HG02588 (cell line): ENCODE measurements around the gene SLC13A3.
"Not testable (repeated sequence)": the region's sequence is repeated elsewhere in the genome, so short reads cannot be mapped to it uniquely, and the experiment has no call there.

Source experiments
- ATAC-seq: cut with Tn5 transposase; IDR thresholded peaks from one replicate; pipeline ENCODE4 v1.9.1; 2021; ENCODE audit warnings: mild to moderate bottlenecking, moderate library complexity; ENCODE audit not compliant: unreplicated experiment

Gene SLC13A3

DNA sequence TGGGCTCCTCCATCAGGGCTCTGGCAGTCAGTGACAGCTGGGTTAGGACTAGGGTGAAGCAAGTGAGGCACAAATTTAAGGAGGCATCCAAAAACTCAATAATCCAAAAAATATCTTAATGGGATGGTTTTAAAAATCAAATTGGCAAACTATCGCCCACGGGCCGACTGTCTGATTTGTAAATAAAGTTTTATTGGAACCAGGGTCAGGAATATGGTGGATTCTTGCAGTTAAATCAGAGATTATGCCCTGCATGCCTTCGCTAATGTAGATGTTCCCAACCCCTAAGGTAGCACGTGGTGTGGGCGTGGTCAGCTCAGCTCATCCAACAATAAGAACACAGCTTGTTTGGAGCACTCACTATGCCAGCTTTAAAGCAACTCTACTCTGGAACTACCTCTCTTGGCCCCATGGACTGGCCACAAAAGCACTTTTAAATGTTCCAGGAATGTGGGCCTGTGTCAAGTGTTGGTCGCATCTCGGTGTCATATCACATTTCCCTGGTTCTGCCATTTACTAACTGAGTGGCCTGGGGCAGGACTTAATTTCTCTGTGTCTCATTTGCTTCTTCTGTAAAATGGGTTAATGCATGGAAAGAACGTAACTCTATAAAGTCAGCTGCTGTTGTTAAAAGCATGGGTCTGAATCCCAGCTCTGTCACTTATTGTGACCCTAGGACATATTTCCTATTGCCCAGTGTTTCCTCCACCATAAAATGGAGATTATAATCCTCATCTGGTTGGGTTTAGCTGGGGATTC, 31.0 kb upstream of the SLC13A3 start:
- ATAC-seq, result no peak

GRCh38 chr20:46681032-46681854, 30.0 kb upstream of the SLC13A3 start:
- no peak for ATAC-seq

- no peak for ATAC-seq
Observed at GRCh38 chr20:46680684-46681031, 29.4 kb upstream of the SLC13A3 start.

DNA sequence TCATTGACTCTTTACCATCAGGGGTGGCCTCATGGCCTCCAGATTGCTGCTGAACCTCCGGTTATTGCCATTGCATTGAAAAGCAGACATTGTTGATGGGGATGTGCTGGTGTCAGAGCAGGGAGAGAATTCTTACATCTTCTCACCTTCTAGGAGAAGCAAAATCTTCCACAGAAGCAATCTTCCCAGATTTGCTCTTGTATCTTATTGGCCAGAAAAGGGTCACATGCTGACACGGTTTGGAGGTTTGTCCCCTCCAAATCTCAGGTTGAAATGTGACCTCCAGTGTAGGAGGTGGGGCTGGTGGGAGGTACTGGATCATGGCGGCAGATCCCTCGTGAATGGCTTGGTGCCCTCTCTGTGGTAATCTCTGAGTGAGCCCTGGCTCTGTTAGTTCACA, 27.3 kb upstream of the SLC13A3 start:
- no peak for ATAC-seq

- no peak for ATAC-seq
Observed at GRCh38 chr20:46677608-46678007, 26.3 kb upstream of the SLC13A3 start.

- not testable (repeated sequence) for ATAC-seq
Observed at GRCh38 chr20:46676649-46677316, 25.5 kb upstream of the SLC13A3 start.

DNA sequence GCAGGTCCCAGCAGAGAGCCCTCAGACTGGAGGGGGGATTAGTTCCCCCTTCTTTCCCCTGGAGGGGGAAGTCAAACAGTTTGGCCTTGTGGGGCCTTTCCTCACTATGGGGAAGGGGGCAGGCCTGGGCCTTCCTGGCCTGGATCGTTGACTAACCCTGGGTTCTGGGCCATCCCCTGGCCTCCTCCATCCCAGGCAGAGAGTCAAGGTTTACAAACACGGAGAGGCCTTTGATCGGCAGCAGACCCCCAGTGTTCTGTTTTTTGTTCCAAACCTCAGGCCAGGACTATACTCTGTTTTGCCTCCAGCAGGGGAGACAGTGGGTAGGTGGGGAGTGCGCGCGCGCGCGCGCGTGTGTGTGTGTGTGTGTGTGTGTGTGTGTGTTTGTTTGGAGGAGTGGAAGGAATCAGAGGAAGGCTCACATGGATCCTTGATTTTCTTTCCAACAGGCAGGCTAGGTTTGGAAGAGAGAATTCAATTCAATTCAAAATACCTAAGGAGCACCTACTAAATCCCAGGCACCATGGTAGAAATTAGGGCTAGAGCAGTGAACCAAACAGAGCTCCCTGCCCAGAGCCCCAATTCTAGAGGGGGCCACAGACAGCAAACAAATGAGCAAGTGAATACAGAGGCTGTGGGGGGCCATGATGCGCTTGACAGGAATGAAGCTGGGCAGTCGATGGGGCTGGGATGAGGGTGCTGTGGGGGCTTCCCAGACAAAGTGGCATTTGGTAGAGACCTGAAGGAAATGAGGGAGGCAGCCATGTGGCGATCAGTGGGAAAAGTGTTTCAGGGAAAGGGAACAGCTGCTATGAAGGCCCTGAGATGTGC, 23.2 kb upstream of the SLC13A3 start:
- ATAC-seq, result no peak

DNA sequence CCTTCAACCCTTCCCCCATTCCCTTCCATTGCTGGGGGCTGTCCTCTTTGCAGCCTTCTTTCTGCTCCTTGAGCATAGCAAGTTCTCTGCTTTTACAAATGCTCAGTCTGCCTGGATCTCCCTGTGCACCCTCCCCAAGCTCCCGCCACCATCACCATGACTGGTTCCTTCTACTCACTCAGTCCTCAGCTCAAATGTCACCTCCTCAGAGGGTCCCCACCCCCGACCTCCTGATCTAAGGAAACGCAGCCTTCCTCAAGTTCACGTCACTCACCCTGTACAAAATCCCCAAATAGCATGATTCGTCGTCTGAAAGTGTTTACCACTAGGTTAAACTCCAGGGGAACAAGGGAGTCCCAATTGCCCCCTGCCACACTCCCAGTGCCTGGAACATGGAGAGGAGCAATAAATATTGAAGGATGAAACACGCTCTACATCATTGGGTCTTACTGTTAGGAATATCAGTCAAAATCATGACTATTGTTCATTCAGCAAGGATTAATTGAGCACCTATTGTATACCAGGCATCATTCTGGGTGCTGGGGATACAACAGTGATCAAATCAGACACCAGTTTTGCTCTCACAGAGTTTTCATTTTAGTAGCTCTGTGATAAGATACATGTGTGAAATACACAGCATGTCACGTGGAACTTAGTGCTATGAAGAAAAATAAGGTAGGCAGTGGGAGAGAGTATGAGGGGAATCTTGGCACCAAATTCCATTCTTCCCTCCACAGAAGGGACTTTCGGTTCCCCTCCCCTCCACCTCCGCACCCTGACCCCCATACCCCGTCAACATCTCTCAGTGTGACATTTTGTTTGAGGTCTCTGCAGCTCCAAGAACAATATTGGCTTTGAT, 22.4 kb upstream of the SLC13A3 start:
- ATAC-seq, result no peak

DNA sequence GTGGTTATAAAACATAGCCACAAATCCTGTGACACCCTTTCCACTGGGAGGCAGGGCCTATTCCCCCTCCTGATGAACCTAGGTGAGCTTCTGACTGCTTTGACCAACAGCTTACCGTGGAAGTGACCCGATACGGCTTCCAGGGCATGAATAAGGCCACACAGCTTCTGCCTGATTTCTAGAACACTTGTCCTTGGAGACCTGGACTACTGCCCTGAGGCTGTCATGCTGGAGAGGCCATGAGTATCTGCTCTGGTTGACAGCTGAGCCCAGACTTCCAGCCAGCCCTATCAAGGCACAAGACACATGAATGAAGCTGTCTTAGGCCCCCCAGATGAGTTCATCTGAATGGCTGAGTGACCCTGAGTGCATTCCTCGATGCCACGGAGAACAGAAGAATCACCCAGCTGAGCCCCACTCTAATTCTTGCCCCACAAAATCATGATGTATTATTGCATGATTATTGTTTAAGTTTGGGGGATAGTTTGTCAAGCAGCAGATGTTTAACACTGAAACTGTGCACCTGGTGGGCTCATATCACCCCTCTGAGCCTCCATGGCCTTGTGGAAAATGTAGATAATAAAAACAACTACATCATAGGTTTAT, 21.4 kb upstream of the SLC13A3 start:
- ATAC-seq, result no peak

DNA sequence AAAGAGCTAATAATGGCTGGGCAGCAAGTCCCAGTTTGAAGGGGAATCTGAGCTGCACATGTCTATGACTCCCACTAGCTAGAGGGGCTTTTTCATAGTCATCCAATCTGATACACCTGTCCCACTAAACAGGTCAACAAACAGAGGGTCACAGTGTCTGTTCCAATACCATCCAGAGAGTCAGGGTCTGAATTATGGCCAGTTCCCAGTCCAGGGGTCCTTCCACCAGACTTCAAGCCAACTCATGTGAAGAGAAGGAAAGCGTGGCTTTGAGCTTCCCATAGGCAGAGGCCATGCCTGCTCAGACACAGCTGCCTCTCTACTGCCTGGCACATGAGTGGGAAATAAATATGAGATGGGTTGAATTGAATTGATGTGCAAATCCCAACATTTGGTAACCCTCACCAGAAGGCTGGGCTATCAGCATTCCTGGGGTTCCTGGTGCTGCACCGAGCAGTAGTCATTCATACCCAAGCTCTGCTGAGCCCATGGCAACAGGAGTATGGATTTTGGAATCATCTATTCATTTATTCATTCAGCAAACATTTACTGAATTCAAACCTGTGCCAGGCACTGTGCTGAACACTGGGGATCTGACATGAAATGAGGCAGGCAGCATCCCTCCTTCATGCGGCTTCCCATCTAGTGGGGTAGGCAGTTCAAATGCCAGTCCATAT, 20.7 kb upstream of the SLC13A3 start:
- no peak for ATAC-seq

GRCh38 chr20:46670585-46671584, 19.6 kb upstream of the SLC13A3 start:
- ATAC-seq, result no peak

- ATAC-seq, result no peak
Observed at GRCh38 chr20:46670228-46670584, 18.9 kb upstream of the SLC13A3 start.

- no peak for ATAC-seq
Observed at GRCh38 chr20:46666818-46667515, 15.7 kb upstream of the SLC13A3 start.

GRCh38 chr20:46666306-46666705, 15.0 kb upstream of the SLC13A3 start:
- ATAC-seq, result no peak

- no peak for ATAC-seq
Observed at GRCh38 chr20:46665602-46666001, 14.3 kb upstream of the SLC13A3 start.

- no peak for ATAC-seq
Observed at GRCh38 chr20:46663531-46663930, 12.3 kb upstream of the SLC13A3 start.

DNA sequence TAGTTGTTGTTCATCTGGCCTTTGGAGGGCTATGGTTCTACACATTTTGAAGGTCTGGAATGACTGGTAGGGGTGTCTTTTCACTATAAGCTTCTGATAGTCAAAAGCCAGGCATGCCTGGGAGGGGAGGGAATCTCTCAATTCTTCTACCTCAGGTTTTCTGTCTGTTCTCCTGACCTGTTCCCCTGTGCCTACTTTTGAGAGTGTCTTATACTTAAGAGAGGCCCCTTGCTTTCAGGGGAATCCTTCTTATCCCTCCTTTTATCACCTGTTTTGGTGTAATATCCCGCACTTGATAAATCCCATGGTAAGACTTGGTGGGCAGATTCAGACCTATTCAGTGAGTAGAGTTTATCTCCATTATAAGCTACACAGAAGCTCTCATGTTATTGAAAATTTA, 10.4 kb upstream of the SLC13A3 start:
- no peak for ATAC-seq
